ENCODE results near the gene NKIRAS2.

The NKIRAS2 gene

GRCh38 chr17:42055027-42055426 is 35.1 kb downstream of the NKIRAS2 start:
- no peak for DNase-seq (ENCODE audit: low spot score)

- DNase-seq (ENCODE audit: low spot score): no peak
Measured at GRCh38 chr17:42055496-42055895, 35.6 kb downstream of the NKIRAS2 start.

- DNase-seq (ENCODE audit: low spot score): no peak
Measured at GRCh38 chr17:42056635-42057034, 36.7 kb downstream of the NKIRAS2 start.

- no peak for DNase-seq (ENCODE audit: low spot score)
Measured at GRCh38 chr17:42058063-42058462, 38.2 kb downstream of the NKIRAS2 start.

GRCh38 chr17:42059815-42060214 is 39.9 kb downstream of the NKIRAS2 start:
- no peak for DNase-seq (ENCODE audit: low spot score)

GRCh38 chr17:42060231-42060630 is 40.3 kb downstream of the NKIRAS2 start:
- DNase-seq (ENCODE audit: low spot score): no peak

GRCh38 chr17:42061646-42062487 is 42.0 kb downstream of the NKIRAS2 start:
- no peak for DNase-seq (ENCODE audit: low spot score)

- DNase-seq (ENCODE audit: low spot score): no peak
Measured at GRCh38 chr17:42062681-42063080, 42.8 kb downstream of the NKIRAS2 start.

GRCh38 chr17:42065201-42065600 is 45.3 kb downstream of the NKIRAS2 start:
- no peak for DNase-seq (ENCODE audit: low spot score)

GRCh38 chr17:42067371-42068091 is 47.6 kb downstream of the NKIRAS2 start:
- DNase-seq (ENCODE audit: low spot score): peak; percentile 78

- DNase-seq (ENCODE audit: low spot score): no peak
Measured at GRCh38 chr17:42068979-42069378, 49.1 kb downstream of the NKIRAS2 start.

GRCh38 chr17:42071810-42072209 is 51.9 kb downstream of the NKIRAS2 start:
- DNase-seq (ENCODE audit: low spot score): no peak

- DNase-seq (ENCODE audit: low spot score): peak; percentile 52
Measured at GRCh38 chr17:42072323-42073187, 52.7 kb downstream of the NKIRAS2 start.

Data from AG08396 (cell line).